Osteoblast (primary cell): ENCODE measurements around the gene MYO10. TPM values are rescaled to one million over a fixed set of nuclear protein-coding genes. Genes with fewer than 3 reads are reported as not detected.

Source experiments
- DNase-seq: peaks from one replicate; pipeline ENCODE4 v3.0.0; 2011; ENCODE audit warnings: low spot score, mixed read lengths; ENCODE audit not compliant: insufficient read length; ENCODE audit errors: missing footprints
- H2AFZ ChIP-seq: 2 replicates; pipeline ENCODE4 v1.6.0; 2011; ENCODE audit warnings: mild to moderate bottlenecking, low read length
- H3K27ac ChIP-seq: 2 replicates; pipeline ENCODE4 v1.5.1; 2011; ENCODE audit warnings: mild to moderate bottlenecking, low read depth, low read length, moderate library complexity
- H3K27me3 ChIP-seq: 2 replicates; pipeline ENCODE4 v1.6.0; 2012; ENCODE audit warnings: mild to moderate bottlenecking, control low read depth, inconsistent platforms, low read length, moderate library complexity; ENCODE audit not compliant: insufficient read depth
- H3K36me3 ChIP-seq: 2 replicates; pipeline ENCODE4 v1.5.1; 2011; ENCODE audit warnings: mild to moderate bottlenecking, low read length, control low read depth, moderate library complexity; ENCODE audit not compliant: insufficient read depth
- H3K4me1 ChIP-seq: 2 replicates; pipeline ENCODE4 v1.5.1; 2011; ENCODE audit warnings: mild to moderate bottlenecking, low read length, control low read depth, moderate library complexity; ENCODE audit not compliant: insufficient read depth
- H3K4me2 ChIP-seq: 2 replicates; pipeline ENCODE4 v1.6.0; 2011; ENCODE audit warnings: mild to moderate bottlenecking, low read length; ENCODE audit not compliant: insufficient read depth
- H3K4me3 ChIP-seq: fragments of 200-600 bp; sonication (generic); 3 replicates; pipeline ENCODE4 v1.5.1; 2012; ENCODE audit warnings: mild to moderate bottlenecking, low read length, inconsistent platforms; ENCODE audit not compliant: insufficient read depth
- H3K79me2 ChIP-seq: 2 replicates; pipeline ENCODE4 v1.6.0; 2012; ENCODE audit warnings: mild to moderate bottlenecking, low read length, control low read depth, inconsistent platforms; ENCODE audit not compliant: insufficient read depth
- H3K9me3 ChIP-seq: 2 replicates; pipeline ENCODE4 v1.5.1; 2011; ENCODE audit warnings: low read depth, low read length, control low read depth
- H4K20me1 ChIP-seq: 2 replicates; pipeline ENCODE4 v1.6.0; 2012; ENCODE audit warnings: mild to moderate bottlenecking, low read length, control low read depth; ENCODE audit not compliant: insufficient read depth
- total RNA-seq: library from RNA; depleted of rRNA; stranded (reverse); fragments of >200 nt; gene quantifications from 2 replicates; pipeline ENCODE4 v1.2.3, GENCODE V29; 2012
- TF ChIP-seq, protein P1 (sequence below): IDR thresholded peaks from 2 replicates; pipeline ENCODE4 v1.5.1; 2011; ENCODE audit warnings: mild to moderate bottlenecking, low read depth, low read length, moderate library complexity; ENCODE audit errors: extremely low read depth

Gene MYO10
- total RNA-seq, 1 donor = 40.9 TPM

DNA sequence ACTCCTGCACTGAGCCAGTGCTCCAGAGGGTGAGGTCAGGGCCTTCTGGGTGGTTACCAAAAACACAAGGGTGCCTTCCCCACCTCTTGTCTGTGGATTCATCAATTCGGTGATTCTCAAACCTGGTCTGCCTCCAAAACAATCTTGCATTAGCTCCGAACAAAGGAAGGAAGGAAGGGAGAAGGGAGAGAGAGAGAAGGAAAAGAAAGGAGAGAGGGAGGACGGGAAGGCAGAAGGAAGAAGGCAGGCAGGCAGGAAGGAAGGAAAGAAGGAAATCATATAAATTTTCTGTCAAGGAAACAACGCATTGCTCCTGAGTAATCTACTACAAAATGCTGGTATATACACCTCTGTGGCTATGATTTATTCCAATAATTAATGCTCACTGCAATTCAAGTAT is 39.3 kb downstream of the MYO10 start:
- Histone ChIP-seq H3K27ac (peak overlapping the region; percentile 10), H3K79me2 (peaks cover 98% of the 10 kb centered on the region), H3K4me1 (peaks cover 36% of the 10 kb centered on the region), H3K4me2 (no peak overlapping the region), H2AFZ (no peak overlapping the region), H3K27me3 (no peaks in the 10 kb centered on the region), H4K20me1 (peaks cover 46% of the 10 kb centered on the region), H3K9me3 (no peaks in the 10 kb centered on the region), H3K4me3 (no peak overlapping the region), H3K36me3 (no peaks in the 10 kb centered on the region)
- TF ChIP-seq, protein P1, sequence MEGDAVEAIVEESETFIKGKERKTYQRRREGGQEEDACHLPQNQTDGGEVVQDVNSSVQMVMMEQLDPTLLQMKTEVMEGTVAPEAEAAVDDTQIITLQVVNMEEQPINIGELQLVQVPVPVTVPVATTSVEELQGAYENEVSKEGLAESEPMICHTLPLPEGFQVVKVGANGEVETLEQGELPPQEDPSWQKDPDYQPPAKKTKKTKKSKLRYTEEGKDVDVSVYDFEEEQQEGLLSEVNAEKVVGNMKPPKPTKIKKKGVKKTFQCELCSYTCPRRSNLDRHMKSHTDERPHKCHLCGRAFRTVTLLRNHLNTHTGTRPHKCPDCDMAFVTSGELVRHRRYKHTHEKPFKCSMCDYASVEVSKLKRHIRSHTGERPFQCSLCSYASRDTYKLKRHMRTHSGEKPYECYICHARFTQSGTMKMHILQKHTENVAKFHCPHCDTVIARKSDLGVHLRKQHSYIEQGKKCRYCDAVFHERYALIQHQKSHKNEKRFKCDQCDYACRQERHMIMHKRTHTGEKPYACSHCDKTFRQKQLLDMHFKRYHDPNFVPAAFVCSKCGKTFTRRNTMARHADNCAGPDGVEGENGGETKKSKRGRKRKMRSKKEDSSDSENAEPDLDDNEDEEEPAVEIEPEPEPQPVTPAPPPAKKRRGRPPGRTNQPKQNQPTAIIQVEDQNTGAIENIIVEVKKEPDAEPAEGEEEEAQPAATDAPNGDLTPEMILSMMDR = no peak
- no peak for DNase-seq

DNA sequence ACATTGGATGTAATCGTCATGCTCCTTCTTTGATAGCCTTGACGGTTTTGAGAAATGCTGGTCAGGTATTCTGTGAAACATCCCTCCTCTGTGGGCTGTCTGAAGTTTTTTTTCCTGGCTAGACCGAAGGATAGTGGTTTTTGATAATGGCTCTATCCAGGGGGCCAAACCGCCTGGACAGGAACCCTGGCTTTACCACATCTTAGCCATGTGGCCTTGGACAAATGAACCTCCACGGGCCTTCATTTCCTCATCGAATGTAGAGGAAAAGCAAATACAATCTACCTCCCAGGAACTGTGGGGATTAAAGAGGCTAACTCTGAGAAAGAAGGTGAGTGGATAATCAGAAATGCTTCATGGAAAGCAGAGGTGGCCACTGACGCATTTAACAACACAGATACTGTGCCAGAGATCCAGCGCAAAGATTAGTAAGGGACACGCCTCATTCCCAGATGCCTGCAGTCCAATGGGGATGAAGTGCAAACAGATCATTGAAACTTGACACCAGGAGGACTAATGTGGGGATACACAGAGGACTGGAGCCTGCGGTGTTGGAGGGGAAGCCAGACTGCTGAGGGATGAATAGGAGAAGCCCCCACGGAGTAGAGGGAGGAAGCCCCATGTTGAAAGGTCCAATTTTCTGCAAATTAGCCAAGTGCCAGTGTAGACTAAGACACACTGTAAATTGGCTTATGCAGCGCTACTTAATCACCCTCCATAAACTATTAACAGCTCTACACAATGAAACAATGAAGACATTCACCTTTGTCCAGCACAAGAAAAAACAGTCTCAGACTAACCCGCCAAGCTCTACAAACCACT is 41.6 kb downstream of the MYO10 start:
- Histone ChIP-seq H3K79me2 (peaks cover 98% of the 10 kb centered on the region), H3K4me3 (peak overlapping the region; percentile 12), H3K4me1 (peaks cover 49% of the 10 kb centered on the region), H3K27ac (peak overlapping the region; percentile 80), H3K27me3 (no peaks in the 10 kb centered on the region), H3K9me3 (no peaks in the 10 kb centered on the region), H2AFZ (no peak overlapping the region), H3K4me2 (peak overlapping the region; percentile 66), H3K36me3 (no peaks in the 10 kb centered on the region), H4K20me1 (peaks cover 38% of the 10 kb centered on the region)
- DNase-seq = peak; percentile 78
- TF ChIP-seq, protein P1 = no peak

DNA sequence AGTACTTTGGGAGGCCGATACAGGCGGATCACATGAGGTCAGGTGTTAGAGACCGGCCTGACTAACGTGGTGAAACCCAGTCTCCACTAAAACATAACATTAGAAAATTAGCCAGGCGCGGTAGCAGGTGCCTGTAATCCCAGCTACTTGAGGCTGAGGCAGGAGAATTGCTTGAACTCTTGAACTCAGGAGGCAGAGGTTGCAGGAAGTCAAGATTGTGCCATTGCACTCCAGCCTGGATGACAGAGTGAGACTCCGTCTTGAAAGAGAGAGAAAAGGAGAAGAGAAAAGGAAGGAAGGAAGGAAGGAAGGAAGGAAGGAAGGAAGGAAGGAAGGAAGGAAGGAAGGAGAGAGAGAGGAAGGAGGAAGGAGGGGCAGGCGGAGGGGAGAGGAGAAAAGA is 45.1 kb downstream of the MYO10 start:
- Histone ChIP-seq H3K4me2 (no peak overlapping the region), H3K4me3 (no peak overlapping the region), H4K20me1 (peaks cover 22% of the 10 kb centered on the region), H3K27ac (peak overlapping the region; percentile 1), H3K36me3 (no peaks in the 10 kb centered on the region), H3K27me3 (no peaks in the 10 kb centered on the region), H3K9me3 (no peaks in the 10 kb centered on the region), H3K4me1 (peaks cover 63% of the 10 kb centered on the region), H2AFZ (no peak overlapping the region), H3K79me2 (peaks cover 92% of the 10 kb centered on the region)
- TF ChIP-seq, protein P1 = no peak
- no peak for DNase-seq

DNA sequence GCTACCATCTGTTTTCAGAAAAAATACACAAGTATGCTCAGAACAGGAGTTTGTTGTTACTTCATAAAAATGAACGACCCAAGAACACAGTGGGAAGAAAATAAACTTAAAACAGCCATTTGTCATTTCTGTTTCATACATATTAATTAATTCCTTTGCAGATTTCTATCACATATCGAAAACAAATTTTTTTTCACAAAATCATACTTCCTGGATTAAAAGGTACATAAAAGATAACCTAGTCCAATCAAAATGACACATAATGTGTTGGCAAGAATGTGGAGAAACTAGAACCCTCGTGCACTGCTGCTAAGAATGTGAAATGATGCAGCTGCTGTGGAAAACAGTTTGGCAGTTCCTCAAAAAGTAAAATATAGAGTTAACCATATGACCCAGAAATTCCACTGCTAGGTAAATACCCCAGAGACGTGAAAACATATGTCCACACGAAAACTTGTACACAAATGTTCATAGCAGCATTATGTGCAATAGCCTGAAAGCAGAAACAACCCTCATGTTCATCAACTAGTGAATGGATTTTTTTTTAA is 46.0 kb downstream of the MYO10 start:
- no peaks in the 10 kb centered on the region for H3K9me3 ChIP-seq
- H4K20me1 ChIP-seq = peaks cover 21% of the 10 kb centered on the region
- DNase-seq = no peak
- no peak overlapping the region for H3K4me3 ChIP-seq
- TF ChIP-seq, protein P1 = no peak
- H3K36me3 ChIP-seq = no peaks in the 10 kb centered on the region
- H3K4me2 ChIP-seq = peak overlapping the region; percentile 63
- H3K4me1 ChIP-seq = peaks cover 61% of the 10 kb centered on the region
- no peaks in the 10 kb centered on the region for H3K27me3 ChIP-seq
- no peak overlapping the region for H2AFZ ChIP-seq
- peaks cover 92% of the 10 kb centered on the region for H3K79me2 ChIP-seq
- peak overlapping the region; percentile 67 for H3K27ac ChIP-seq
